HepG2 (cell line): ENCODE measurements around the gene KRTAP20-3. TPM values are rescaled to one million over a fixed set of nuclear protein-coding genes. Genes with fewer than 3 reads are reported as not detected.

Experiments used
- ATAC-seq: fragments of 200-7000 bp; cut with Tn5 transposase; 3 replicates; pipeline ENCODE4 v1.9.1; 2020; ENCODE audit warnings: mild to moderate bottlenecking, moderate library complexity
- BruUV-seq: library from RNA; stranded (reverse); fragments of 400-500 nt; replicated peaks from 2 replicates; lab custom pipeline; 2021; lab: Mats Ljungman, UMichigan
- CTCF ChIA-PET: fragments of 300-600 bp; formaldehyde crosslinking; extraction: SDS; loops from one replicate; lab custom pipeline; 2021; ENCODE audit warnings: low total read pairs, inconsistent platforms, low intra/inter-chr PET ratio; lab: Yijun Ruan, JAX
- POLR2A ChIA-PET: fragments of 350-600 bp; sonication (Branson Sonifier 250); formaldehyde crosslinking; loops from one replicate; lab custom pipeline; 2020; ENCODE audit warnings: antibody characterized with exemption, inconsistent platforms; lab: Yijun Ruan, JAX
- DNase-seq: peaks from one replicate; pipeline ENCODE4 v3.0.0-alpha.2; 2015; ENCODE audit warnings: low spot score
- FAIRE-seq: peaks from 3 replicates; lab custom pipeline; 2011; peaks lifted over from hg19 to GRCh38; lab: Jason Lieb, UNC
- H2AFZ ChIP-seq: one replicate; pipeline ENCODE4 v1.6.1; 2011; ENCODE audit warnings: low read length, inconsistent platforms
- H3K27ac ChIP-seq: fragments of 300-600 bp; 3 replicates; pipeline ENCODE4 v1.8.0; 2011; ENCODE audit warnings: mixed run types, mild to moderate bottlenecking, mixed read lengths, low read length, inconsistent platforms; ENCODE audit not compliant: insufficient read depth; ENCODE audit errors: extremely low read length
- H3K27me3 ChIP-seq, 2 experiments: fragments of 200-600 bp in 1 of 2; 2 replicates in 1 of 2; 3 replicates in 1 of 2; pipeline versions ENCODE4 v1.6.0 to v1.8.0; 2011; ENCODE audit warnings: low read length in 2 of 2, mild to moderate bottlenecking in 2 of 2, moderate library complexity in 2 of 2, inconsistent platforms in 1 of 2; ENCODE audit not compliant: insufficient read depth in 2 of 2, control insufficient read depth in 1 of 2
- H3K36me3 ChIP-seq, 2 experiments: fragments of 200-600 bp in 1 of 2; replicated peaks in 1 of 2; 2 replicates in 1 of 2; 3 replicates in 1 of 2; pipeline versions ENCODE4 v1.5.1 to v1.8.0; 2011; ENCODE audit warnings: low read length in 2 of 2, inconsistent platforms in 1 of 2; ENCODE audit not compliant: insufficient read depth in 2 of 2, control insufficient read depth in 1 of 2
- H3K4me1 ChIP-seq: 2 replicates; pipeline ENCODE4 v1.5.1; 2012; ENCODE audit warnings: low read length, inconsistent platforms; ENCODE audit not compliant: insufficient read depth
- H3K4me2 ChIP-seq: 2 replicates; pipeline ENCODE4 v1.6.0; 2011; ENCODE audit warnings: low read depth, low read length, inconsistent platforms
- H3K4me3 ChIP-seq, 3 experiments: fragments of 200-600 bp in 1 of 3; sonication (generic), shearing (Covaris generic) in 1 of 3; replicated peaks in 1 of 3; 2 replicates each; pipeline ENCODE4 v1.5.1; 2011 to 2016; ENCODE audit warnings: low read length in 3 of 3, inconsistent platforms in 2 of 3, low read depth in 2 of 3, mild to moderate bottlenecking in 2 of 3, control low read depth in 1 of 3, mixed read lengths in 1 of 3; ENCODE audit not compliant: insufficient read depth in 1 of 3
- H3K79me2 ChIP-seq: one replicate; pipeline ENCODE4 v1.6.1; 2011; ENCODE audit warnings: low read length, inconsistent platforms; ENCODE audit not compliant: insufficient read depth
- H3K9ac ChIP-seq: 2 replicates; pipeline ENCODE4 v1.6.0; 2011; ENCODE audit warnings: mild to moderate bottlenecking, low read depth, low read length, inconsistent platforms; ENCODE audit not compliant: insufficient read depth
- H3K9me3 ChIP-seq: 2 replicates; pipeline ENCODE4 v1.5.1; 2012; ENCODE audit warnings: mild to moderate bottlenecking, low read length
- H4K20me1 ChIP-seq: 2 replicates; pipeline ENCODE4 v1.6.0; 2011; ENCODE audit warnings: inconsistent platforms, mild to moderate bottlenecking, low read length, moderate library complexity; ENCODE audit not compliant: insufficient read depth
- BCL6 ChIP-seq: IDR thresholded peaks from 2 replicates; pipeline ENCODE4 v1.6.1; 2016; ENCODE audit warnings: missing genetic modification reagents, missing compliant biosample characterization
- CAMTA2 ChIP-seq: sonication (generic); formaldehyde crosslinking; IDR thresholded peaks from 2 replicates; pipeline ENCODE4 v1.4.0; 2020; ENCODE audit warnings: mild to moderate bottlenecking, missing genetic modification reagents, borderline replicate concordance
- FOXA3 ChIP-seq: IDR thresholded peaks from 2 replicates; pipeline ENCODE4 v1.6.1; 2016; ENCODE audit warnings: missing genetic modification reagents, missing compliant biosample characterization
- MIXL1 ChIP-seq: IDR thresholded peaks from 2 replicates; pipeline ENCODE4 v1.6.1; 2016
- MYNN ChIP-seq: sonication (generic); formaldehyde crosslinking; IDR thresholded peaks from 2 replicates; pipeline ENCODE4 v1.4.0; 2020; ENCODE audit warnings: mild to moderate bottlenecking, low read depth, missing genetic modification reagents
- NKX3-1 ChIP-seq: sonication (generic); formaldehyde crosslinking; IDR thresholded peaks from 2 replicates; pipeline ENCODE4 v1.5.0; 2020; ENCODE audit warnings: missing genetic modification reagents
- SP4 ChIP-seq: sonication (generic); formaldehyde crosslinking; IDR thresholded peaks from 2 replicates; pipeline ENCODE4 v1.8.1; 2023; ENCODE audit warnings: mild to moderate bottlenecking, missing genetic modification reagents
- TBP ChIP-seq: sonication (generic); formaldehyde crosslinking; IDR thresholded peaks from 2 replicates; pipeline ENCODE4 v1.5.0; 2020; ENCODE audit warnings: missing genetic modification reagents
- TOE1 ChIP-seq: sonication (generic); formaldehyde crosslinking; IDR thresholded peaks from 2 replicates; pipeline ENCODE4 v1.4.0; 2020; ENCODE audit warnings: mild to moderate bottlenecking, missing genetic modification reagents
- ZBTB21 ChIP-seq: sonication (generic); formaldehyde crosslinking; IDR thresholded peaks from 2 replicates; pipeline ENCODE4 v1.4.0; 2020; ENCODE audit warnings: missing genetic modification reagents
- ZBTB34 ChIP-seq: sonication (generic); formaldehyde crosslinking; IDR thresholded peaks from 2 replicates; pipeline ENCODE4 v1.8.0; 2022; ENCODE audit warnings: mild to moderate bottlenecking, missing genetic modification reagents
- ZNF317 ChIP-seq: sonication (generic); formaldehyde crosslinking; IDR thresholded peaks from 2 replicates; pipeline ENCODE4 v1.5.0; 2020; ENCODE audit warnings: mild to moderate bottlenecking, missing genetic modification reagents
- ZNF343 ChIP-seq: sonication (generic); formaldehyde crosslinking; IDR thresholded peaks from 2 replicates; pipeline ENCODE4 v1.4.0; 2020; ENCODE audit warnings: mild to moderate bottlenecking, missing genetic modification reagents
- ZNF44 ChIP-seq: sonication (generic); formaldehyde crosslinking; IDR thresholded peaks from 2 replicates; pipeline ENCODE4 v1.5.1; 2020; ENCODE audit warnings: mild to moderate bottlenecking, missing genetic modification reagents
- ZNF589 ChIP-seq: sonication (generic); formaldehyde crosslinking; conservative IDR thresholded peaks from 2 replicates; pipeline ENCODE4 v1.8.0; 2022; ENCODE audit warnings: mild to moderate bottlenecking, moderate library complexity, missing genetic modification reagents
- ZNF775 ChIP-seq: sonication (generic); formaldehyde crosslinking; IDR thresholded peaks from 2 replicates; pipeline ENCODE4 v1.4.0; 2020; ENCODE audit warnings: missing genetic modification reagents, mild to moderate bottlenecking, moderate library complexity, borderline replicate concordance
- ZNF800 ChIP-seq: sonication (generic); formaldehyde crosslinking; IDR thresholded peaks from 2 replicates; pipeline ENCODE4 v1.4.0; 2020; ENCODE audit warnings: missing genetic modification reagents
- ZSCAN5A ChIP-seq: sonication (generic); formaldehyde crosslinking; IDR thresholded peaks from 2 replicates; pipeline ENCODE4 v1.8.0; 2022; ENCODE audit warnings: mild to moderate bottlenecking, missing genetic modification reagents, borderline replicate concordance
- WGBS: methylation state at CpG from one replicate; pipeline ENCODE4 v1.1.6; 2017; ENCODE audit warnings: low lambda C conversion rate; 5-methylcytosine and 5-hydroxymethylcytosine counted together
- in situ Hi-C: cut with HindIII; loops from 2 replicates; pipeline ENCODE4 v1.10.0; 2017; ENCODE audit warnings: low pct_unique_long_range_greater_than_20kb; ENCODE audit not compliant: extremely low pct_ligation_motif_present
- intact Hi-C: fragments of 100-400 bp; cut with micrococcal nuclease; formaldehyde crosslinking; loops from one replicate; pipeline ENCODE4 v1.10.0; 2022; ENCODE audit not compliant: unreplicated experiment
- polyA plus RNA-seq, 8 experiments: library from polyadenylated mRNA; depleted of rRNA in 3 of 8; stranded (reverse) in 7 of 8; unstranded in 1 of 8; fragments of >200 nt; fragmentation: Illumina TruSeq in 4 of 8; extraction: Trizol in 4 of 8; gene quantifications; 2 replicates each; pipeline versions ENCODE4 v1.2.1 to v1.2.3, GENCODE V29; 2011 to 2016; ENCODE audit warnings: low read depth in 4 of 8, missing spikeins in 1 of 8, mixed read lengths in 1 of 8; ENCODE audit not compliant: insufficient read depth in 1 of 8
- total RNA-seq, 5 experiments: library from RNA; depleted of rRNA; stranded (reverse); fragments of >200 nt; fragmentation: Illumina TruSeq; extraction: Trizol; gene quantifications; 2 replicates each; pipeline ENCODE4 v1.2.3, GENCODE V29; 2016; ENCODE audit warnings: low read depth in 1 of 5

Gene KRTAP20-3
- total and polyA plus RNA-seq, 2 of the 13 experiments (the other 11 are each of a cell fraction or from before 2014, with no cell fraction given): not detected

- in situ Hi-C loops: no loop called here
- Histone ChIP-seq H3K36me3 (no peaks in the 10 kb centered on the region), H4K20me1 (no peaks in the 10 kb centered on the region), H3K9me3 (peaks cover 84% of the 10 kb centered on the region), H3K4me2 (no peak within 1 kb of the TSS), H3K27me3 (no peaks in the 10 kb centered on the region)
- DNase-seq (no peak), FAIRE-seq (no peak)
- intact Hi-C loops: no loop called here
- CTCF ChIA-PET: no interaction called here
- TF ChIP-seq ZNF775 (CRISPR knock-in tag): no peak
- TF ChIP-seq ZNF44 (CRISPR knock-in tag): no peak
- TF ChIP-seq SP4 (CRISPR knock-in tag): no peak
- no peak for TF ChIP-seq BCL6 (CRISPR knock-in tag)
- no peak for TF ChIP-seq ZNF800 (CRISPR knock-in tag)
- no peak for TF ChIP-seq ZBTB21 (CRISPR knock-in tag)
- no peak for TF ChIP-seq NKX3-1 (CRISPR knock-in tag)
- no peak for TF ChIP-seq TBP (CRISPR knock-in tag)
- no peak for TF ChIP-seq TOE1 (CRISPR knock-in tag)
- TF ChIP-seq ZNF317 (CRISPR knock-in tag): no peak
- no peak for TF ChIP-seq FOXA3 (CRISPR knock-in tag)
- no peak for TF ChIP-seq MYNN (CRISPR knock-in tag)
- TF ChIP-seq MIXL1 (CRISPR knock-in tag): no peak
- no peak for TF ChIP-seq ZNF589
- no peak for TF ChIP-seq CAMTA2 (CRISPR knock-in tag)
- no peak for TF ChIP-seq ZSCAN5A (CRISPR knock-in tag)
- TF ChIP-seq ZBTB34 (CRISPR knock-in tag): no peak
- TF ChIP-seq ZNF343 (CRISPR knock-in tag): no peak
- TF ChIP-seq, all 625 proteins: peak for 0
- ATAC-seq: no peak
- 0% methylated on average over 1 of the region's 2 CpGs for whole genome bisulfite sequencing
- H3K79me2 ChIP-seq: no peaks in the 10 kb centered on the region
- H3K4me1 ChIP-seq: no peaks in the 10 kb centered on the region
- no peak within 1 kb of the TSS for H2AFZ ChIP-seq
- POLR2A ChIA-PET: no interaction called here
- no peak within 1 kb of the TSS for H3K4me3 ChIP-seq
- BruUV-seq: no TSS peak
- H3K27ac ChIP-seq: no peak within 1 kb of the TSS
- H3K9ac ChIP-seq: no peak within 1 kb of the TSS
These were observed 28.8 kb upstream of the KRTAP20-3 start, which contains the start of gene KRTAP6-1 for GRCh38 chr21:30613836-30614235. KRTAP6-1 (minus strand) TSS chr21:30613930; CDS start chr21:30613904, 26 bp downstream.
